Loucy (cell line): ENCODE results near the gene PIK3CB.

ENCODE experiments used
- CTCF ChIP-seq: fragments of 200-600 bp; sonication (generic); conservative IDR thresholded peaks from 2 replicates; pipeline ENCODE4 v1.5.1; 2014; ENCODE audit warnings: mild to moderate bottlenecking, antibody characterized with exemption, low read length
- EZH2phosphoT487 ChIP-seq: fragments of 200-600 bp; IDR thresholded peaks from 2 replicates; pipeline ENCODE4 v1.6.1; 2018; ENCODE audit warnings: antibody characterized with exemption, mild to moderate bottlenecking, moderate library complexity, borderline replicate concordance

- TF ChIP-seq EZH2phosphoT487 (no peak), CTCF (no peak)
These were observed 102.3 kb downstream of the PIK3CB start for GRCh38 chr3:138732456-138732855.
